PC-3 (cell line): ENCODE measurements around the gene IGHMBP2. TPM values are rescaled to one million over a fixed set of nuclear protein-coding genes. Genes with fewer than 3 reads are reported as not detected.

ENCODE experiments used
- ATAC-seq: fragments of 200-7000 bp; cut with Tn5 transposase; 2 replicates; pipeline ENCODE4 v1.9.1; 2020; ENCODE audit warnings: mild to moderate bottlenecking, moderate library complexity
- BruUV-seq: library from RNA; stranded (reverse); fragments of 400-500 nt; replicated peaks from 2 replicates; lab custom pipeline; 2021; lab: Mats Ljungman, UMichigan
- CTCF ChIA-PET: fragments of 300-600 bp; sonication (Branson Sonifier 250); formaldehyde crosslinking; loops from one replicate; lab custom pipeline; 2022; ENCODE audit warnings: antibody characterized with exemption; lab: Charles Lee
- POLR2A ChIA-PET: fragments of 300-600 bp; sonication (Branson Sonifier 250); formaldehyde crosslinking; loops from one replicate; lab custom pipeline; 2022; ENCODE audit warnings: antibody characterized with exemption; ENCODE audit not compliant: unreplicated experiment; lab: Charles Lee
- DNase-seq: peaks from one replicate; pipeline ENCODE4 v3.0.0-alpha.2; 2015
- H2AFZ ChIP-seq: fragments of 300-600 bp; sonication (generic); 2 replicates; pipeline ENCODE4 v1.6.0; 2016; ENCODE audit warnings: antibody characterized with exemption, low read length
- H3F3A ChIP-seq: fragments of 300-600 bp; sonication (generic); one replicate; pipeline ENCODE4 v1.6.0; 2017; ENCODE audit warnings: antibody characterized with exemption, low read length, control low read depth, mild to moderate bottlenecking; ENCODE audit not compliant: unreplicated experiment
- H3K27ac ChIP-seq: fragments of 300-600 bp; sonication (generic); 2 replicates; pipeline ENCODE4 v1.5.1; 2016; ENCODE audit warnings: mild to moderate bottlenecking, low read length
- H3K27me3 ChIP-seq: fragments of 300-600 bp; sonication (generic); 2 replicates; pipeline ENCODE4 v1.6.1; 2016; ENCODE audit warnings: low read length, mixed read lengths
- H3K36me3 ChIP-seq: fragments of 300-600 bp; sonication (generic); 2 replicates; pipeline ENCODE4 v1.6.1; 2016; ENCODE audit warnings: low read depth, mixed run types, low read length, mixed read lengths
- H3K4me1 ChIP-seq: fragments of 300-600 bp; sonication (generic); 2 replicates; pipeline ENCODE4 v1.5.1; 2016; ENCODE audit warnings: low read length; ENCODE audit not compliant: insufficient read depth
- H3K4me2 ChIP-seq: fragments of 300-600 bp; sonication (generic); 2 replicates; pipeline ENCODE4 v1.6.0; 2016; ENCODE audit warnings: low read length
- H3K4me3 ChIP-seq: fragments of 300-600 bp; sonication (generic); 2 replicates; pipeline ENCODE4 v1.5.1; 2016; ENCODE audit warnings: mild to moderate bottlenecking, low read length, mixed read lengths
- H3K79me2 ChIP-seq: fragments of 300-600 bp; sonication (generic); 2 replicates; pipeline ENCODE4 v1.6.1; 2017; ENCODE audit warnings: low read length, mixed read lengths
- H3K9ac ChIP-seq: fragments of 300-600 bp; sonication (generic); 2 replicates; pipeline ENCODE4 v1.6.0; 2016; ENCODE audit warnings: mild to moderate bottlenecking, low read length
- H3K9me2 ChIP-seq: fragments of 300-600 bp; sonication (generic); replicated peaks from 2 replicates; pipeline ENCODE4 v1.6.1; 2016; ENCODE audit warnings: mixed run types, low read length, mixed read lengths
- H3K9me3 ChIP-seq: fragments of 300-600 bp; sonication (generic); 2 replicates; pipeline ENCODE4 v1.6.1; 2016; ENCODE audit warnings: low read length, mixed read lengths
- H4K20me1 ChIP-seq: fragments of 300-600 bp; sonication (generic); 2 replicates; pipeline ENCODE4 v1.6.1; 2016; ENCODE audit warnings: low read length, mixed read lengths
- EZH2 ChIP-seq: fragments of 300-600 bp; sonication (generic); IDR thresholded peaks from one replicate; pipeline ENCODE4 v1.6.1; 2017; ENCODE audit warnings: antibody characterized with exemption, mild to moderate bottlenecking, low read length; ENCODE audit not compliant: unreplicated experiment
- EZH2phosphoT487 ChIP-seq: fragments of 300-600 bp; sonication (generic); IDR thresholded peaks from 2 replicates; pipeline ENCODE4 v1.6.1; 2018; ENCODE audit warnings: mild to moderate bottlenecking, antibody characterized with exemption, low read length, borderline replicate concordance
- intact Hi-C: fragments of 100-400 bp; cut with micrococcal nuclease; formaldehyde crosslinking; loops from 2 replicates; pipeline ENCODE4 v1.9.0; 2023
- total RNA-seq: library from RNA; depleted of rRNA; stranded (reverse); fragments of >200 nt; gene quantifications from 2 replicates; pipeline ENCODE4 v1.2.3, GENCODE V29; 2014
- TF ChIP-seq, protein P1 (sequence below): fragments of 300-600 bp; sonication (generic); conservative IDR thresholded peaks from 2 replicates; pipeline ENCODE4 v1.5.1; 2017; ENCODE audit warnings: antibody characterized with exemption, low read depth, mild to moderate bottlenecking, low read length

Gene IGHMBP2
- total RNA-seq, 1 experiment from 2014 or later, result 20.5 TPM

DNA sequence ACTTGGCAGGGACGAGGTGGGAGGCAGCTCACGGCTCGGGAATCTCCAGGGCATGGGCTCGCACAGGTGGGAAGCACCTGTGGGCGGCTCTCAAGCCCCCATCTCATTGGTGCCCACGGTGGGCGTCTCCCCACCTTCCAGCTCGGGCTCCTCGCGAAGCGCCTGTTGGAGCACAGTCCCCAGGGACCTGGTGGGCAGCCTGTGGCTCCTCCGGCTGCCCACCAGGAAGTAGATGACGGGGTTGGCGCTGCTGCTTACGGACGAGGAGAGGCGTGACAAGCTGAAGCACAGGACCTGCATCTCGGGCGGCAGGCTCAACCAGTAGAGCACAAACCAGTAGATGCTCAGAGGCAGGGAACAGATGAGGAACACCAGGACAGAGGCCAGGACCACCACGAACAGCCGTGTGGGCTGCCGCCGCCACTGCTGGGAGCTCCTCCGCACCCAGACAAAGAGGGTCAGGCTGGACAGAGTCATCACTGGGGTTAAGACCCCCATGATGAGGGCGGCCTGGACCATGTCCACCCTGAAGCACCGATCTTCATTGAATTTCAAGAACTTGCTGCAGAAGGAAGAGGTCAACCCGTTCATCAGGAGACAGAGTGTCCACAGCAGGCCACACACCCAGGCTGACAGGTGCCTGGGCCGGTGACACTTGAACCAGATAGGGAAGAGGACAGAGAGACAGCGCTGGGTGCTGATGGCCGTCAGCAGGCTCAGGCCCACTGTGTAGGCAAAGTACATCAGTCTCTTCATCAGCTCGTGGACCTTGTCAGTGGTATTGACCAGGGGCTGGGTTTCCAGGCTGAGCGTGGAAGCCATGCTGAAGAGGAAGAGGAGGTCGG, 76.5 kb downstream of the IGHMBP2 start:
- no peaks in the 10 kb centered on the region for H3K36me3 ChIP-seq
- ChIA-PET POLR2A (no interaction called here), CTCF (no interaction called here)
- no peak overlapping the region for H3K4me2 ChIP-seq
- ATAC-seq (no peak), DNase-seq (no peak)
- H2AFZ ChIP-seq, result no peak overlapping the region
- no TSS peak for BruUV-seq
- no peaks in the 10 kb centered on the region for H3K79me2 ChIP-seq
- no peaks in the 10 kb centered on the region for H4K20me1 ChIP-seq
- H3K9ac ChIP-seq, result no peak overlapping the region
- H3K27ac ChIP-seq, result no peak overlapping the region
- TF ChIP-seq, protein P1, sequence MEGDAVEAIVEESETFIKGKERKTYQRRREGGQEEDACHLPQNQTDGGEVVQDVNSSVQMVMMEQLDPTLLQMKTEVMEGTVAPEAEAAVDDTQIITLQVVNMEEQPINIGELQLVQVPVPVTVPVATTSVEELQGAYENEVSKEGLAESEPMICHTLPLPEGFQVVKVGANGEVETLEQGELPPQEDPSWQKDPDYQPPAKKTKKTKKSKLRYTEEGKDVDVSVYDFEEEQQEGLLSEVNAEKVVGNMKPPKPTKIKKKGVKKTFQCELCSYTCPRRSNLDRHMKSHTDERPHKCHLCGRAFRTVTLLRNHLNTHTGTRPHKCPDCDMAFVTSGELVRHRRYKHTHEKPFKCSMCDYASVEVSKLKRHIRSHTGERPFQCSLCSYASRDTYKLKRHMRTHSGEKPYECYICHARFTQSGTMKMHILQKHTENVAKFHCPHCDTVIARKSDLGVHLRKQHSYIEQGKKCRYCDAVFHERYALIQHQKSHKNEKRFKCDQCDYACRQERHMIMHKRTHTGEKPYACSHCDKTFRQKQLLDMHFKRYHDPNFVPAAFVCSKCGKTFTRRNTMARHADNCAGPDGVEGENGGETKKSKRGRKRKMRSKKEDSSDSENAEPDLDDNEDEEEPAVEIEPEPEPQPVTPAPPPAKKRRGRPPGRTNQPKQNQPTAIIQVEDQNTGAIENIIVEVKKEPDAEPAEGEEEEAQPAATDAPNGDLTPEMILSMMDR, result no peak
- TF ChIP-seq EZH2phosphoT487 (no peak), EZH2 (no peak)
- H3K4me3 ChIP-seq, result no peak overlapping the region
- H3F3A ChIP-seq, result no peaks in the 10 kb centered on the region
- H3K9me2 ChIP-seq, result no peaks in the 10 kb centered on the region
- no peaks in the 10 kb centered on the region for H3K9me3 ChIP-seq
- peaks cover 5% of the 10 kb centered on the region; the same call in 1 of the 2 replicates for H3K27me3 ChIP-seq
- no peaks in the 10 kb centered on the region for H3K4me1 ChIP-seq
- intact Hi-C loops, result loop anchor here (10.0 kb wide), 1 partner anchor 65 kb away; the partner anchor contains the start of gene TPCN2

DNA sequence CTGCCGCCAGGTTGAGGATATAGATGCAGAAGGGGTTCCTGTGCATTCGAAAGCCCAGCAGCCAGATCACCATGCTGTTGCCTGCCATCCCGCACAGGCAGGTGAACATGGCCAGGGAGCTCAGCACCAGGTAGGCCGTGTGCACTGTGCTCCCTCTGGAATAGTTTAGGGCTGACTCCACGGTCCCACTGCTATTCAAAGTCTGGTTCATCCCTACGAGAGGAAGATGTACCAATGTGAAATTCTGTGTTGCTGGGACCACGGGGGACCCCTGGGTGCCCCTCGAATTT, 77.0 kb downstream of the IGHMBP2 start, which contains the start of gene MRGPRD:
TSS of gene MRGPRD (minus strand) at position 211 of the 290 bp plus-strand sequence. CDS start at position 211, 0 bp downstream.
- ChIA-PET CTCF (no interaction called here), POLR2A (no interaction called here)
- Histone ChIP-seq H3K9ac (no peak within 1 kb of the TSS), H3K27ac (no peak within 1 kb of the TSS), H4K20me1 (no peaks in the 10 kb centered on the region), H3K4me3 (no peak within 1 kb of the TSS), H3K79me2 (no peaks in the 10 kb centered on the region), H3K4me1 (no peaks in the 10 kb centered on the region), H3K27me3 (peaks cover 5% of the 10 kb centered on the region; the same call in 1 of the 2 replicates), H2AFZ (no peak within 1 kb of the TSS), H3K36me3 (no peaks in the 10 kb centered on the region), H3K4me2 (no peak within 1 kb of the TSS), H3F3A (no peaks in the 10 kb centered on the region), H3K9me2 (no peaks in the 10 kb centered on the region), H3K9me3 (no peaks in the 10 kb centered on the region)
- intact Hi-C loops, result loop anchor here (10.0 kb wide), 1 partner anchor 64 kb away; the partner anchor contains the start of gene TPCN2
- DNase-seq, result no peak
- TF ChIP-seq, protein P1, result no peak
- TF ChIP-seq EZH2 (no peak), EZH2phosphoT487 (no peak)
- no TSS peak for BruUV-seq
- ATAC-seq, result no peak

DNA sequence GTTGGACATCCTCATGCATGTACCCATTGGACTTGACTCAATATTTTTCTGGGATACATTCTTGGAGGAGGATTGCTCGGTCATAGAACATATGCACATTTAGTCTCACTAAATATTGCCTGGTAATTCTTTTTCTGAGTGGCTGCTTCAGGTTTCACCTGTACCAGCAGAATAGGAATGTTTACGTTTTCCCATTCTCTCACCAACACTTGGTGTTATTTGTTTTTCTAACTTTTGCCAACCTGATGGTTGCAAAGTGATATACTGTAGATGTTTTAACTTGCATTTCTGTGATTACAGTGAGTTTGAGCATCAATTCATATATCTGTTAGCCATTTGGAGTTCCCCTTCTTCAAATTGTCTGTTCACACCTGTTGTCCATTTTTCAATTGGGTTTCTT, 78.4 kb downstream of the IGHMBP2 start:
- ATAC-seq, result no peak
- Histone ChIP-seq H3K27me3 (peaks cover 8% of the 10 kb centered on the region), H3K9me2 (no peaks in the 10 kb centered on the region), H3K36me3 (no peaks in the 10 kb centered on the region), H4K20me1 (no peaks in the 10 kb centered on the region), H3K27ac (no peak overlapping the region), H3K9ac (no peak overlapping the region), H3K4me2 (no peak overlapping the region), H2AFZ (no peak overlapping the region), H3K4me3 (no peak overlapping the region), H3K4me1 (no peaks in the 10 kb centered on the region), H3F3A (no peaks in the 10 kb centered on the region), H3K9me3 (no peaks in the 10 kb centered on the region), H3K79me2 (no peaks in the 10 kb centered on the region)
- TF ChIP-seq EZH2phosphoT487, result no peak
- no peak for TF ChIP-seq EZH2
- TF ChIP-seq, protein P1, result no peak
- no peak for DNase-seq
- no TSS peak for BruUV-seq
- POLR2A ChIA-PET, result no interaction called here
- intact Hi-C loops, result loop anchor here (10.0 kb wide), 1 partner anchor 63 kb away; the partner anchor contains the start of gene TPCN2
- CTCF ChIA-PET, result no interaction called here
